K562 (cell line): ENCODE results near the gene LRRC25. TPM values are rescaled to one million over a fixed set of nuclear protein-coding genes. Genes with fewer than 3 reads are reported as not detected.

Experiments used
- ATF3 ChIP-seq, 2 experiments: fragments of 450-650 bp in 1 of 2; sonication (generic) in 1 of 2; formaldehyde crosslinking in 1 of 2; IDR thresholded peaks in 1 of 2; conservative IDR thresholded peaks in 1 of 2; 2 replicates each; pipeline versions ENCODE4 v1.6.1 to v1.8.1; 2016 to 2023; ENCODE audit warnings: mild to moderate bottlenecking in 2 of 2, moderate library complexity in 2 of 2, inconsistent platforms in 1 of 2, missing genetic modification reagents in 1 of 2
- BRF2 ChIP-seq: IDR thresholded peaks from 3 replicates; pipeline ENCODE4 v1.6.1; 2011; ENCODE audit warnings: borderline replicate concordance, mild to moderate bottlenecking; ENCODE audit not compliant: insufficient read length, insufficient read depth
- C11orf30 ChIP-seq: fragments of 450-650 bp; IDR thresholded peaks from 2 replicates; pipeline ENCODE4 v1.6.1; 2016; ENCODE audit warnings: low read depth, mild to moderate bottlenecking
- FOS ChIP-seq: IDR thresholded peaks from 3 replicates; pipeline ENCODE4 v1.6.1; 2011; ENCODE audit not compliant: insufficient read length; ENCODE audit errors: extremely low read depth
- GTF3C2 ChIP-seq: IDR thresholded peaks from 3 replicates; pipeline ENCODE4 v1.6.1; 2011; ENCODE audit warnings: borderline replicate concordance, mild to moderate bottlenecking, moderate library complexity; ENCODE audit not compliant: insufficient read length; ENCODE audit errors: extremely low read depth
- HSF4 ChIP-seq: fragments of 250-450 bp; sonication (Bioruptor Pico); IDR thresholded peaks from 2 replicates; pipeline ENCODE4 v2.1.2; 2022; ENCODE audit warnings: mild to moderate bottlenecking, moderate library complexity, borderline replicate concordance
- KLF1 ChIP-seq: fragments of 450-650 bp; IDR thresholded peaks from 2 replicates; pipeline ENCODE4 v1.6.1; 2016; ENCODE audit warnings: missing genetic modification characterization, missing compliant biosample characterization
- RBBP5 ChIP-seq: fragments of 200-600 bp; sonication (generic); IDR thresholded peaks from 2 replicates; pipeline ENCODE4 v1.6.1; 2012; ENCODE audit warnings: borderline replicate concordance, mild to moderate bottlenecking, low read length, control low read depth, inconsistent platforms; ENCODE audit not compliant: insufficient read depth, poor library complexity, severe bottlenecking
- RBM15 ChIP-seq: fragments of 200-400 bp; formaldehyde crosslinking; IDR thresholded peaks from 2 replicates; pipeline ENCODE4 v1.6.1; 2018; ENCODE audit warnings: mild to moderate bottlenecking, low read length, moderate library complexity; ENCODE audit not compliant: insufficient read depth
- RNF219 ChIP-seq: fragments of 250-450 bp; sonication (Bioruptor Pico); IDR thresholded peaks from 2 replicates; pipeline ENCODE4 v1.5.0; 2022; ENCODE audit warnings: mild to moderate bottlenecking
- SOX6 ChIP-seq: fragments of 450-650 bp; IDR thresholded peaks from 2 replicates; pipeline ENCODE4 v1.6.1; 2014; ENCODE audit warnings: mild to moderate bottlenecking
- TSHZ1 ChIP-seq: fragments of 250-450 bp; sonication (Bioruptor Pico); IDR thresholded peaks from 2 replicates; pipeline ENCODE4 v1.4.0; 2020; ENCODE audit warnings: mild to moderate bottlenecking, moderate library complexity
- ZKSCAN3 ChIP-seq: fragments of 250-450 bp; sonication (Bioruptor Pico); IDR thresholded peaks from 2 replicates; pipeline ENCODE4 v1.4.0; 2020
- ZNF174 ChIP-seq: fragments of 250-450 bp; sonication (Bioruptor Pico); IDR thresholded peaks from 2 replicates; pipeline ENCODE4 v1.4.0; 2020; ENCODE audit warnings: mild to moderate bottlenecking
- ZNF830 ChIP-seq: fragments of 250-450 bp; sonication (Bioruptor Pico); IDR thresholded peaks from 2 replicates; pipeline ENCODE4 v1.5.0; 2021; ENCODE audit warnings: mild to moderate bottlenecking
- polyA plus RNA-seq, 8 experiments: library from polyadenylated mRNA; depleted of rRNA in 4 of 8; stranded (reverse) in 5 of 8; unstranded in 3 of 8; fragments of >200 nt; fragmentation: Nextera tagmentation in 2 of 8; fragmentation: Illumina TruSeq in 1 of 8; extraction: Ambion mirVana in 2 of 8; extraction: Trizol in 1 of 8; gene quantifications; 2 replicates each; pipeline versions ENCODE4 v1.2.1 to v1.2.3, GENCODE V29; 2011 to 2014; ENCODE audit warnings: inconsistent platforms in 1 of 8, missing spikeins in 1 of 8
- total RNA-seq, 7 experiments: library from RNA; depleted of rRNA in 6 of 7; stranded (reverse); fragments of >200 nt in 6 of 7; fragmentation: Illumina TruSeq in 2 of 7; extraction: Trizol in 2 of 7; gene quantifications; 2 replicates each; pipeline versions ENCODE4 v1.2.1 to v1.2.3, GENCODE V29; 2011 to 2021; ENCODE audit warnings: low replicate concordance in 1 of 7

LRRC25 gene
- total and polyA plus RNA-seq, 9 of the 15 experiments (the other 6 are each of a cell fraction or from before 2014, with no cell fraction given), result 0.07 to 0.36 (median 0.10) TPM; not detected in 3

- peak; percentile 90 for TF ChIP-seq C11orf30
- no peak for TF ChIP-seq RBM15
- TF ChIP-seq BRF2, result no peak
- TF ChIP-seq RBBP5, result peak; percentile 87
- TF ChIP-seq RNF219 (CRISPR knock-in tag), result no peak
- peak; percentile 90 for TF ChIP-seq ATF3 (IDR thresholded peaks at IDR 0.05)
- peak; percentile 78; the same call in 1 of the 2 replicates for TF ChIP-seq ATF3 (CRISPR knock-in tag; conservative IDR thresholded peaks at IDR 0.05)
- peak; percentile 31; the same call in 1 of the 2 replicates for TF ChIP-seq ZNF830 (CRISPR knock-in tag)
- peak; percentile 15 for TF ChIP-seq FOS
- TF ChIP-seq SOX6, result peak; percentile 83
- no peak; the same call in 1 of the 2 replicates for TF ChIP-seq TSHZ1 (CRISPR knock-in tag)
- TF ChIP-seq KLF1 (tag), result peak; percentile 77
- no peak for TF ChIP-seq GTF3C2
- TF ChIP-seq ZKSCAN3 (CRISPR knock-in tag), result no peak; the same call in 1 of the 2 replicates
- TF ChIP-seq HSF4 (CRISPR knock-in tag), result peak; percentile 73
- no peak for TF ChIP-seq ZNF174 (CRISPR knock-in tag)
Measured at GRCh38 chr19:18373892-18374629, 23.4 kb downstream of the LRRC25 start (continued).
